ENCODE data around the gene KIRREL3. TPM values are rescaled to one million over a fixed set of nuclear protein-coding genes. Genes with fewer than 3 reads are reported as not detected.

KIRREL3 gene
- total and polyA plus RNA-seq, 3 donors from 2014 or later = 1.0 to 1.1 (median 1.1) TPM

- no peak overlapping the region for H3K4me3 ChIP-seq
- H3K9me3 ChIP-seq = no peaks in the 10 kb centered on the region
- H3K27me3 ChIP-seq = no peaks in the 10 kb centered on the region
- intact Hi-C loops (cut with DNase I; ENCODE audit: low total_unique reads) = no loop called here
- no peak overlapping the region for H3K27ac ChIP-seq
- WGBS, 2 donors = 78 to 87% methylated on average over 3 of the region's 3 CpGs
- TF ChIP-seq POLR2A (IDR thresholded peaks at IDR 0.05) = no peak
- no peak for TF ChIP-seq CTCF (IDR thresholded peaks at IDR 0.05)
- H3K4me1 ChIP-seq = no peaks in the 10 kb centered on the region
- H3K36me3 ChIP-seq (ENCODE audit: low read depth, missing control alignments) = no peaks in the 10 kb centered on the region
- DNase-seq = no peak
These were observed 163.0 kb downstream of the KIRREL3 start for GRCh38 chr11:126837581-126837980.

- Histone ChIP-seq H3K27me3 (no peaks in the 10 kb centered on the region), H3K9me3 (no peaks in the 10 kb centered on the region), H3K36me3 (ENCODE audit: low read depth, missing control alignments) (no peaks in the 10 kb centered on the region), H3K27ac (no peak overlapping the region), H3K4me3 (no peak overlapping the region), H3K4me1 (no peaks in the 10 kb centered on the region)
- WGBS, 2 donors = 90 to 91% methylated on average over 8 of the region's 8 CpGs
- no peak for DNase-seq
- TF ChIP-seq POLR2A (IDR thresholded peaks at IDR 0.05) (no peak), CTCF (IDR thresholded peaks at IDR 0.05) (no peak)
- intact Hi-C loops (cut with DNase I; ENCODE audit: low total_unique reads) = no loop called here
These were observed 166.0 kb downstream of the KIRREL3 start for GRCh38 chr11:126834573-126834972.

GRCh38 chr11:126834149-126834548, 166.4 kb downstream of the KIRREL3 start:
- no peaks in the 10 kb centered on the region for H3K27me3 ChIP-seq
- DNase-seq = no peak
- intact Hi-C loops (cut with DNase I; ENCODE audit: low total_unique reads) = no loop called here

GRCh38 chr11:126833065-126833464, 167.5 kb downstream of the KIRREL3 start:
- H3K27me3 ChIP-seq = no peaks in the 10 kb centered on the region
- H3K4me1 ChIP-seq = no peaks in the 10 kb centered on the region
- H3K4me3 ChIP-seq = no peak overlapping the region
- TF ChIP-seq POLR2A (IDR thresholded peaks at IDR 0.05) = no peak
- TF ChIP-seq CTCF (IDR thresholded peaks at IDR 0.05) = no peak
- intact Hi-C loops (cut with DNase I; ENCODE audit: low total_unique reads) = no loop called here
- no peak for DNase-seq
- 91 to 100% methylated on average over 1 of the region's 1 CpG for WGBS, 2 donors
- H3K27ac ChIP-seq = no peak overlapping the region
- no peaks in the 10 kb centered on the region for H3K9me3 ChIP-seq
- no peaks in the 10 kb centered on the region for H3K36me3 ChIP-seq (ENCODE audit: low read depth, missing control alignments)

More at GRCh38 chr11:126834149-126834548, 166.4 kb downstream of the KIRREL3 start:
- Histone ChIP-seq H3K9me3 (no peaks in the 10 kb centered on the region), H3K36me3 (ENCODE audit: low read depth, missing control alignments) (no peaks in the 10 kb centered on the region), H3K4me1 (no peaks in the 10 kb centered on the region), H3K4me3 (no peak overlapping the region), H3K27ac (no peak overlapping the region)
- no peak for TF ChIP-seq POLR2A (IDR thresholded peaks at IDR 0.05)
- TF ChIP-seq CTCF (IDR thresholded peaks at IDR 0.05) = no peak
- WGBS, 2 donors = 77% methylated on average over 5 of the region's 5 CpGs

- TF ChIP-seq POLR2A (IDR thresholded peaks at IDR 0.05) (no peak), CTCF (IDR thresholded peaks at IDR 0.05) (no peak)
- Histone ChIP-seq H3K27ac (no peak overlapping the region), H3K27me3 (no peaks in the 10 kb centered on the region), H3K4me3 (no peak overlapping the region), H3K36me3 (ENCODE audit: low read depth, missing control alignments) (no peaks in the 10 kb centered on the region), H3K9me3 (no peaks in the 10 kb centered on the region), H3K4me1 (no peaks in the 10 kb centered on the region)
- 57 to 73% methylated on average over 6 of the region's 6 CpGs for WGBS, 2 donors
- no peak for DNase-seq
- intact Hi-C loops (cut with DNase I; ENCODE audit: low total_unique reads) = no loop called here
These were observed 168.2 kb downstream of the KIRREL3 start for GRCh38 chr11:126832387-126832786.

Measured in testis (tissue), 3 donors.